HUDEP-2 (cell line): ENCODE measurements around the gene GFOD2.
"Not testable (repeated sequence)": the region's sequence is repeated elsewhere in the genome, so short reads cannot be mapped to it uniquely, and the experiment has no call there.

Experiments used
- DNase-seq, 76 experiments: peaks; one replicate each; lab custom pipeline; 2025; ENCODE audit not compliant: unreplicated experiment in 76 of 76; lab: John Stamatoyannopoulos, UW

Gene GFOD2

GRCh38 chr16:67719048-67719777, at the start of gene GFOD2:
GFOD2 (minus strand) TSS chr16:67719316; CDS start chr16:67685715, 33,601 bp downstream.
- peak in 75 of 76 experiments; percentile 28 to 97 (median 92) for DNase-seq

GRCh38 chr16:67767953-67768352, 48.8 kb upstream of the GFOD2 start:
- DNase-seq, result peak in 4 of 76 experiments; percentile 7 to 17 (median 15)

GRCh38 chr16:67766291-67766690, 47.2 kb upstream of the GFOD2 start:
- no peak for DNase-seq

- no peak for DNase-seq
These were observed 45.1 kb upstream of the GFOD2 start for GRCh38 chr16:67764158-67764667.

GRCh38 chr16:67763066-67763465, 44.0 kb upstream of the GFOD2 start:
- peak in 25 of 76 experiments; percentile 9 to 43 (median 25) for DNase-seq

GRCh38 chr16:67762385-67762784, 43.3 kb upstream of the GFOD2 start:
- DNase-seq, result no peak

GRCh38 chr16:67761924-67762323, 42.8 kb upstream of the GFOD2 start:
- no peak for DNase-seq

GRCh38 chr16:67760956-67761230, 41.8 kb upstream of the GFOD2 start:
- DNase-seq, result no peak

- peak in 71 of 76 experiments; percentile 36 to 91 (median 74) for DNase-seq
These were observed 41.3 kb upstream of the GFOD2 start for GRCh38 chr16:67760206-67760955.

GRCh38 chr16:67758966-67759365, 39.9 kb upstream of the GFOD2 start:
- no peak for DNase-seq

GRCh38 chr16:67758006-67758405, 38.9 kb upstream of the GFOD2 start:
- no peak for DNase-seq

GRCh38 chr16:67752641-67753040, 33.5 kb upstream of the GFOD2 start:
- DNase-seq, result no peak

GRCh38 chr16:67751331-67751730, 32.2 kb upstream of the GFOD2 start:
- DNase-seq, result not testable (repeated sequence)

- no peak for DNase-seq
These were observed 31.4 kb upstream of the GFOD2 start for GRCh38 chr16:67750466-67750865.

- DNase-seq, result no peak
These were observed 30.4 kb upstream of the GFOD2 start for GRCh38 chr16:67749436-67750078.

- no peak for DNase-seq
These were observed 29.7 kb upstream of the GFOD2 start for GRCh38 chr16:67748834-67749233.

- peak in 1 of 76 experiments; percentile 6 for DNase-seq
These were observed 27.7 kb upstream of the GFOD2 start for GRCh38 chr16:67746846-67747245.

GRCh38 chr16:67741118-67741517, 22.0 kb upstream of the GFOD2 start:
- peak in 2 of 76 experiments; percentile 22 to 24 for DNase-seq

- DNase-seq, result no peak
These were observed 21.3 kb upstream of the GFOD2 start for GRCh38 chr16:67740391-67740790.

- DNase-seq, result no peak
These were observed 17.7 kb upstream of the GFOD2 start for GRCh38 chr16:67736858-67737257.

GRCh38 chr16:67734731-67735201, 15.7 kb upstream of the GFOD2 start:
- DNase-seq, result no peak
